ENCODE data around the gene KRT32.
A peak's percentile ranks its signal among the peaks of the same experiment; 100 is the strongest.
"Not testable (repeated sequence)": the region's sequence is repeated elsewhere in the genome, so short reads cannot be mapped to it uniquely, and the experiment has no call there.

Gene KRT32

GRCh38 chr17:41434005-41434404 lies 33.2 kb downstream of the KRT32 start:
- FAIRE-seq (no peak), DNase-seq (ENCODE audit: insufficient read length, low spot score) (no peak)

DNA sequence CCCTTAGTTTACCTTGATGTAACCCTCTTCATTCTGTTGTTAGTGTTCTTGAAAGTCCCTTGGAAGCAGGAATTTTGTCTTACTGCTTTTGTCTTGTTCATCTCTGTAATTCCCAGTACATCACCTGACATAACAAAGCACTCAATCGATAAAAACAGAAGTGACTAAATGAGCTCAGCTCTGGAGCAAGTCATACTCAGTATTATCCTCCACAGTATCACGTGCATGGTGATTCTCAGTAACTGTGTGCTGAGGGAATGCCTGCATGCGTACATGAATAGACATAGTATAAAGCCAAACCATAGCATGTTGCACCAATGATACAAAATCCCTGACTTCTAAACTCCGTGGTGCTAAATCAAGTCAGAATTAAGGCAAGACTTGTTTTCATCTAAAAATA lies 33.6 kb downstream of the KRT32 start:
- DNase-seq (ENCODE audit: insufficient read length, low spot score): no peak
- no peak for FAIRE-seq

GRCh38 chr17:41430376-41430775 lies 36.8 kb downstream of the KRT32 start:
- FAIRE-seq; DNase-seq (ENCODE audit: insufficient read length, low spot score): not testable (repeated sequence)

DNA sequence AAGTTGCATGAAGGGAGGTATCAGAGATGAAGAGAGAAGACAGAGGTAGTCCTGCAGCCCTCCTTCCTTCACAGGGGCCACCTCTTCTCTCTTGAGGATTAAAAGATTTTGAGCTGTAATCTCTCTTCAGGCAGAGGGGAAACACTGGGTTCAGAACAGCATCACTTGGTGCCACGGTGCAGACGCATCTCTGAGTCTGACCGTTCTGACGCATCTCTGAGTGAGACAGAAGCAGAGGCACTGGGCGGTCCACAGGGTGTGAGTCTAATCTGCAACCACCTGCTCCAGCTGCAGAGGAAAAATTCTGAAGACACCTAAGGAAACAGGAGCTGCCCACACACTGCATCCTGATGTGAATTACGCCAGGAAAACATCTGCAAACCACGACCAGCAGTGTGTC lies 37.5 kb downstream of the KRT32 start:
- no peak for FAIRE-seq
- no peak for DNase-seq (ENCODE audit: insufficient read length, low spot score)

- no peak for DNase-seq (ENCODE audit: insufficient read length, low spot score)
These were observed 38.4 kb downstream of the KRT32 start for GRCh38 chr17:41428591-41429291.

DNA sequence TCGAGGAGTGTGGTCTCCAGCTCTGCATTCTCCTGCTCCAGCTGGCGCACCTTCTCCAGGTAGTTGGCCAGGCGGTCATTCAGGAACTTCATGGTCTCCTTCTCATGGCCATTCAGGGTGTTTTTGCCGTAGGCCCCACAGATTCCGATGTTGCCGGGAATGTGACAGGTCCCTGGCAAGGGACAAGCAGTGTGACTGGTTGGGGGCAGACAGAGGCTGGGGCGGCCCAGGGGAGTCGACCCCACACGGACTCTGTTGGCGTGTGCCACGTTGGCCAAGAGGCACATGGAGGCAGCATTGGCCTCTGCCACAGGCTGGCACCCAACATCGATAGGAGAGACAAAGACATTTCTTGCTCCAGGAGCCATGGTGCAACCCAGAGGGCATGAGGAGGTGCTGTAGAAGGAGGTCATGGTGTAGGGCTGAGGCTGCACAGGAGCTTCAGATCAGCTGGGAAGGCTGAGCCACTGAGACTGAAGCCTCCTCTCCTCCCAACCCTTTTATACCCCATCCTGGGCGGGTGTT lies 43.0 kb downstream of the KRT32 start, which contains the start of gene KRT37:
Gene KRT37, minus strand, starts transcription at position 475 of the 525 bp plus-strand sequence. Its CDS starts 62 bp downstream, at position 413.
- FAIRE-seq (no peak), DNase-seq (ENCODE audit: insufficient read length, low spot score) (no peak)

More at GRCh38 chr17:41428591-41429291, 38.4 kb downstream of the KRT32 start:
- no peak for FAIRE-seq

DNA sequence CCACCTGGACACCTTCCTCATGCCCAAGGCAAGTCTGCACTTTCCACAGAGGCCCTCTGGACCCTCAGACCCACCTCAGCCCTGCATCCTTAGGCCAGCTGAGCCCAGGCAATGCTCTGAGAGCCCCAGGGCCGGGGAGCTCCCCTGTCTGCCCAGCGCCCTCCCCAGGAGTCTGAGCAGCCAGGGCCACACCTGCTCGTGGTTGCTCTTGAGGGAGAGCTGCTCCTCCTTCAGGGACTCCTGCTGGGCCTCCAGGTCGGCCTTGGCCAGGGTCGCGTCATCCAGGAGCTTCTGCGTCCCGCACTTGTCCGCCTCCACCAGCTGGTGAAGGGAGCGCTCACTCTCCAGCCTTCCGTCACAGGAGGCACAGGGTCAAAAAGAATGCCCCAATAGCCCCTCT lies 44.6 kb downstream of the KRT32 start:
- FAIRE-seq: not testable (repeated sequence)

DNA sequence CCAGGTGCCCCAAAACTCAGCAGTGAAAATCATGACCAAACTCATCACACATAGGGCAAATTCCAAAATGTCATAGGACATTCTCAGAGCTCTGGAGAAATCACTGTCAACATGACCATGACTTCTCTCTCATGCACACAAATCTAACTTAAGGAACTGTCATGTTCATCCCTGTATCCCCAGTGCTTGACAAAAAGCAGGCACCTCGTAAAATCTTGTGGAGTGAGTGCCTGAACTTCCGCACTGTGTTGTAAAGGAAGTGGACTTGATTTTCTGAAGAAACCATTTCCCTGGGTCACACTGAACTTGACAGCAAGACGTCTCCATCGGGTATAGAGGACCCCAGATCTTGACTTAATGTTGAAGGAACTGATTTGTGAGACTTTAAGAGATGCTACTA lies 45.6 kb downstream of the KRT32 start:
- DNase-seq (ENCODE audit: insufficient read length, low spot score) (no peak), FAIRE-seq (no peak)

More for the DNA sequence above, 44.6 kb downstream of the KRT32 start:
- not testable (repeated sequence) for DNase-seq (ENCODE audit: insufficient read length, low spot score)

GRCh38 chr17:41421116-41421515 lies 46.1 kb downstream of the KRT32 start:
- no peak for DNase-seq (ENCODE audit: insufficient read length, low spot score)
- no peak for FAIRE-seq

DNA sequence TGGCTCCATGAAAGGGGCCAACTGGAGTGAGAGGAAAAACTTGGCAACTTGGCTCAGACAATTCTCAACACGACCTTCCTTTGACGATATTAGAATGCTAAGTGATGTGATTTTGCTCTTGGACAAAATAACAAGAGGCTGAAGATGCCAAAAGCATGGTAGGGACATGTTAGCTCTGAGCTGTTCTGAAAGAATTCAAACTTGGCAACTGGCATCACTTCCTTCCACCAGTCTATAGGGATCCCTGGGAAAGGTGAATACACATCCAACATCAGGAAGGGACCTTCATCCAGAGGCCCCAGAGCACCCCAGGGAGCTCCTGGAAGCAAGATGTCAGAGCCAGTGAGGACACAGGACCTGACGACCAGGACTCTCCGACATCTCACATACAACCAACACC lies 47.1 kb downstream of the KRT32 start:
- DNase-seq (ENCODE audit: insufficient read length, low spot score) (no peak), FAIRE-seq (no peak)

- DNase-seq (ENCODE audit: insufficient read length, low spot score): no peak
These were observed 47.5 kb downstream of the KRT32 start for GRCh38 chr17:41419716-41420115.

GRCh38 chr17:41418116-41418860 lies 48.9 kb downstream of the KRT32 start:
- DNase-seq (ENCODE audit: insufficient read length, low spot score): no peak
- no peak for FAIRE-seq

More at GRCh38 chr17:41419716-41420115, 47.5 kb downstream of the KRT32 start:
- FAIRE-seq: no peak

DNA sequence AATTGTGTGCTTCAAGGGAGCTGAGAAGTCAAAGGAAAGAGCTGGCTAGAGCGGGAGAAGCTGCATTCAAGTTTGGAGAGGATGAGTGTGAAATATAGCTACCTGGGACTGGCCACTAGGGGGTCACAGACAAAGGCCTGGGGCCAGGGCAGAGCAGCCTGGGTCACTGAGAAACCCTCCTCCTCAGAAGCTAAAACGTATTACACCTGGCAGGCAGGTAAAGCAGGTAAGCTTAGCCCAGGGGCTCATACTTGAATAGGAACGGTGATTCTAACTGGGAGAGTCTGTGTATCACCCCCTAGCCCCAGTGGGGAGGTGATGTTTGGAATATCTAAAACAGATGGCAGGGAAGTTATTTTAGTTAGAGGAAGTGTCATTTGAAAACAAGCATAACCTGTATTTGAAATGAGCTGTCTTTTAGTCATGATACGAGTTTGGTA lies 49.6 kb downstream of the KRT32 start:
- peak; percentile 26 for DNase-seq (ENCODE audit: insufficient read length, low spot score)
- no peak for FAIRE-seq

DNA sequence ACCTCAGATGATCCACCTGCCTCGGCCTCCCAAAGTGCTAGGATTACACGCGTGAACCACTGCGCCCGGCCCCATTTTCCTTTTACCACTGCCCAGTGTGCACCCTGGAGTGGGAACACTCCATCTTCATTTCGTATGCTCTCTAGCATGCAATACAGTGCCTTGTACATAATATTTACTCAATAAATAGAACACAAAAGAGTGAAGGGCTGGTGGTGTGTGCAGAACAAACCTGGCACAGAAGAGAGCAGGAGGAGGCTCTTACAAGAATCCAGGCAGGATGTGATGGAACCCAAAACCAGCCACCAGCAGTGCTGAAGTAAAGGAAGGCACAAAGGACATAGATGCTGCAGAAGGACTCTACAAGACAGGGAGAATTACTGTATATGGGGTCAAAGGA lies 50.1 kb downstream of the KRT32 start:
- no peak for DNase-seq (ENCODE audit: insufficient read length, low spot score)
- FAIRE-seq: no peak

GRCh38 chr17:41416479-41416878 lies 50.7 kb downstream of the KRT32 start:
- no peak for DNase-seq (ENCODE audit: insufficient read length, low spot score)
- no peak for FAIRE-seq

GRCh38 chr17:41415833-41416335 lies 51.3 kb downstream of the KRT32 start:
- no peak for DNase-seq (ENCODE audit: insufficient read length, low spot score)
- FAIRE-seq: no peak

DNA sequence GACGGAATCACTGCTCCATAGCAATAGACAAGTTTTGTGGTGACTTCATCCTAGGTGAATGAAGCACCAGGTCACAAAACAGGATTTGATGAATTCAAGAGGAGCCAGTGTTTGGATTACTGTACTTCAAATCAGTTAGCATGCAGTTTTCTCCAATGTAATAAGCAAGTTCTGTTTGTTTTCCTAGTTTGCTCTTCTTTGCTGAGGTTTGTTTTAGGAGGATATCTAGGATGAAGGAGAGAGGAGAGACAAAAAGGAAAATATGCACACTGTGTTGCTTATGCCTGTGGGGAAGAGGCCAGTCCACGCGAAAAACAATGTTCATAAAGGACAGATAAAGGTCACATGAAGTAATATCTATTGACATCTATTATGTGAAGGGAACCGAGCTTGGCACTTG lies 51.8 kb downstream of the KRT32 start:
- no peak for FAIRE-seq
- no peak for DNase-seq (ENCODE audit: insufficient read length, low spot score)

- no peak for DNase-seq (ENCODE audit: insufficient read length, low spot score)
- FAIRE-seq: no peak
These were observed 53.2 kb downstream of the KRT32 start for GRCh38 chr17:41413982-41414381.

- FAIRE-seq: no peak
- no peak for DNase-seq (ENCODE audit: insufficient read length, low spot score)
These were observed 53.7 kb downstream of the KRT32 start for GRCh38 chr17:41413353-41413957.

DNA sequence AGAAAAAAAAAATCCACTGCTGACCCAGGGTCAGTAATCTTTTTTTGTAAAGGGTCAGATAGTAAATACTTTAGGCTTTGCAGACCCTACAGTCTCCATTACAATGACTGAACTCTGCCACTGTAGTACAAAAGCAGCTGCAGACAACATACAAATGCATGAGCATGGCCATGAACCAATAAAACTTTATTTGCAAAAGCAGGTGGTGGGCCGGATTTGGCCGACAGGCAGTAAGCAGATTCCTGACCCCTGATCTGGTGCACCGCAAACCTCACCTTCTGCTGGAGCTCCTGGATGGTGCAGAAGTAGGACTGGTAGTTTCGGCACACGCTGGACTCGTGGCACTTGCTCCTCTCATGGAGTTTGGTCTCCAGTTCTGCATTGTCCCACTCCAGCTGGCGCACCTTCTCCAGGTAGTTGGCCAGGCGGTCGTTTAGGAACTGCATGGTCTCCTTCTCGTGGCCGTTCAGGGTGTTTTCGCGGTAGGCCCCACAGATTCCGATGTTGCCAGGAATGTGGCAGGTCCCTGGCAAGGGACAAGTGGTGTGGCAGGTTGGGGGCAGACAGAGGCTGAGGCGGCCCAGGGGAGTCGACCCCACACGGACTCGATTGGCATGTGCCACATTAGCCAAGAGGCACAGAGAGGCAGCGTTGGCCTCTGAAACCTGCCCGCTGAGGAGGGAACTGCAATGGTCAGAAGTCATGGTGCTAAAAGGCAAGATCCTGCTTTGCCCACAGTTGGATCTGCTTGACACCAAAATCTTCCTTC lies 55.9 kb downstream of the KRT32 start:
- DNase-seq (ENCODE audit: insufficient read length, low spot score) (no peak), FAIRE-seq (no peak)

All from GM19239 (cell line).